H1 (cell line): ENCODE data around the gene NDUFAF8. TPM values are rescaled to one million over a fixed set of nuclear protein-coding genes. Genes with fewer than 3 reads are reported as not detected.

Source experiments
- CTCF ChIA-PET: fragments of 300-600 bp; sonication (Branson Sonifier 250); formaldehyde crosslinking; loops from one replicate; lab custom pipeline; 2021; ENCODE audit not compliant: partially characterized antibody; lab: Charles Lee
- POLR2A ChIA-PET: fragments of 300-600 bp; sonication (Branson Sonifier 250); formaldehyde crosslinking; loops from one replicate; lab custom pipeline; 2021; ENCODE audit warnings: inconsistent platforms; ENCODE audit not compliant: partially characterized antibody; lab: Charles Lee
- DNase-seq, 2 experiments: peaks; one replicate each; pipeline versions ENCODE4 v3.0.0 to v3.0.0-alpha.2; 2010 to 2022; ENCODE audit warnings: low spot score in 2 of 2, low read depth in 1 of 2, mixed read lengths in 1 of 2
- FAIRE-seq: peaks from 2 replicates; lab custom pipeline; 2011; peaks lifted over from hg19 to GRCh38; lab: Jason Lieb, UNC
- H2AFZ ChIP-seq: 2 replicates; pipeline ENCODE4 v1.8.1; 2012; ENCODE audit warnings: low read length, inconsistent platforms
- H2AK5ac ChIP-seq: 2 replicates; pipeline ENCODE4 v1.6.1; 2013; ENCODE audit warnings: low read depth, low read length
- H2BK120ac ChIP-seq: replicated peaks from 2 replicates; pipeline ENCODE3; 2013; ENCODE audit warnings: low read depth, low read length, inconsistent platforms
- H2BK12ac ChIP-seq: 2 replicates; pipeline ENCODE4 v1.6.1; 2013; ENCODE audit warnings: low read depth, low read length
- H2BK15ac ChIP-seq: 2 replicates; pipeline ENCODE4 v1.6.1; 2013; ENCODE audit warnings: low read length
- H2BK20ac ChIP-seq: 2 replicates; pipeline ENCODE4 v1.6.1; 2013; ENCODE audit warnings: low read length
- H2BK5ac ChIP-seq: 2 replicates; pipeline ENCODE4 v1.6.1; 2013; ENCODE audit warnings: low read depth, low read length
- H3K14ac ChIP-seq: 2 replicates; pipeline ENCODE4 v1.6.1; 2013; ENCODE audit warnings: inconsistent platforms; ENCODE audit not compliant: insufficient read length
- H3K18ac ChIP-seq: 2 replicates; pipeline ENCODE4 v1.6.1; 2013; ENCODE audit warnings: low read length; ENCODE audit errors: extremely low read depth
- H3K23ac ChIP-seq: 2 replicates; pipeline ENCODE4 v1.6.1; 2013; ENCODE audit warnings: inconsistent platforms; ENCODE audit not compliant: insufficient read length
- H3K23me2 ChIP-seq: 2 replicates; pipeline ENCODE4 v1.6.1; 2013; ENCODE audit warnings: low read depth, low read length
- H3K27ac ChIP-seq: 2 replicates; pipeline ENCODE4 v1.6.1; 2011; ENCODE audit warnings: low read depth, low read length, inconsistent platforms
- H3K27me3 ChIP-seq, 4 experiments: replicated peaks in 1 of 4; 1 replicate in 1 of 4; 2 replicates in 3 of 4; pipeline versions ENCODE4 v1.6.1 to v1.8.1; 2011 to 2013; ENCODE audit warnings: low read length in 3 of 4, mild to moderate bottlenecking in 3 of 4, inconsistent platforms in 2 of 4, mixed read lengths in 2 of 4, moderate library complexity in 1 of 4; ENCODE audit not compliant: control insufficient read depth in 3 of 4, insufficient read depth in 3 of 4; ENCODE audit errors: extremely low read depth in 1 of 4
- H3K36me3 ChIP-seq, 4 experiments: 2 replicates each; pipeline versions ENCODE4 v1.6.1 to v1.8.1; 2011 to 2013; ENCODE audit warnings: mild to moderate bottlenecking in 4 of 4, low read length in 3 of 4, moderate library complexity in 2 of 4, control low read depth in 1 of 4, inconsistent platforms in 1 of 4; ENCODE audit not compliant: insufficient read depth in 4 of 4, control insufficient read depth in 2 of 4
- H3K4ac ChIP-seq: replicated peaks from 2 replicates; pipeline ENCODE3; 2013; ENCODE audit warnings: low read length, low read depth, mixed read lengths, inconsistent platforms; ENCODE audit not compliant: insufficient read length
- H3K4me1 ChIP-seq, 4 experiments: replicated peaks in 1 of 4; 1 replicate in 1 of 4; 2 replicates in 3 of 4; pipeline versions ENCODE4 v1.6.1 to v1.8.1; 2011 to 2013; ENCODE audit warnings: low read length in 3 of 4, inconsistent platforms in 2 of 4, mixed read lengths in 1 of 4; ENCODE audit not compliant: insufficient read depth in 4 of 4, control insufficient read depth in 3 of 4
- H3K4me2 ChIP-seq, 2 experiments: 2 replicates each; pipeline versions ENCODE4 v1.6.1 to v1.8.1; 2011 to 2013; ENCODE audit warnings: low read depth in 2 of 2, low read length in 2 of 2, control low read depth in 1 of 2, inconsistent platforms in 1 of 2, mild to moderate bottlenecking in 1 of 2; ENCODE audit not compliant: insufficient read depth in 1 of 2
- H3K4me3 ChIP-seq, 4 experiments: fragments of 200-600, 300-600 bp in 1 of 4; sonication (generic), shearing (Covaris generic), sonication (Bioruptor Twin) in 1 of 4; 2 replicates each; pipeline versions ENCODE4 v1.5.1 to v1.8.1; 2011 to 2016; ENCODE audit warnings: low read length in 4 of 4, low read depth in 3 of 4, control low read depth in 2 of 4, inconsistent platforms in 2 of 4, mild to moderate bottlenecking in 2 of 4, mixed read lengths in 1 of 4, moderate library complexity in 1 of 4; ENCODE audit not compliant: insufficient read depth in 2 of 4; ENCODE audit errors: extremely low read depth in 1 of 4
- H3K56ac ChIP-seq: replicated peaks from 2 replicates; pipeline ENCODE3; 2013; ENCODE audit warnings: low read depth, mild to moderate bottlenecking, mixed read lengths, low read length, inconsistent platforms; ENCODE audit not compliant: insufficient read length
- H3K79me1 ChIP-seq: 2 replicates; pipeline ENCODE4 v1.6.1; 2013; ENCODE audit warnings: low read depth, low read length, control low read depth
- H3K79me2 ChIP-seq, 2 experiments: 2 replicates each; pipeline versions ENCODE4 v1.6.1 to v1.8.1; 2012 to 2013; ENCODE audit warnings: low read length in 2 of 2, mild to moderate bottlenecking in 2 of 2, inconsistent platforms in 1 of 2; ENCODE audit not compliant: insufficient read depth in 2 of 2, control insufficient read depth in 1 of 2
- H3K9ac ChIP-seq, 4 experiments: replicated peaks in 1 of 4; 1 replicate in 1 of 4; 2 replicates in 3 of 4; pipeline versions ENCODE4 v1.6.1 to v1.8.1; 2011 to 2013; ENCODE audit warnings: low read depth in 3 of 4, low read length in 3 of 4, control low read depth in 2 of 4, mild to moderate bottlenecking in 2 of 4, moderate library complexity in 2 of 4, inconsistent platforms in 1 of 4; ENCODE audit errors: extremely low read depth in 1 of 4
- H3K9me3 ChIP-seq, 2 experiments: 2 replicates each; pipeline versions ENCODE4 v1.6.1 to v1.8.1; 2012 to 2013; ENCODE audit warnings: mild to moderate bottlenecking in 2 of 2, moderate library complexity in 2 of 2, control low read depth in 1 of 2, inconsistent platforms in 1 of 2, low read depth in 1 of 2, low read length in 1 of 2, mixed read lengths in 1 of 2; ENCODE audit not compliant: insufficient read depth in 2 of 2
- H4K20me1 ChIP-seq, 2 experiments: replicated peaks in 1 of 2; 2 replicates each; pipeline versions ENCODE3 to v1.8.1; 2011 to 2013; ENCODE audit warnings: inconsistent platforms in 2 of 2, low read length in 2 of 2, mild to moderate bottlenecking in 1 of 2; ENCODE audit not compliant: insufficient read depth in 2 of 2, control insufficient read depth in 1 of 2
- H4K5ac ChIP-seq: 2 replicates; pipeline ENCODE4 v1.6.1; 2013; ENCODE audit warnings: low read length, low read depth, mixed read lengths, inconsistent platforms; ENCODE audit not compliant: insufficient read length
- H4K8ac ChIP-seq: 2 replicates; pipeline ENCODE4 v1.8.0; 2013; ENCODE audit warnings: mild to moderate bottlenecking, moderate library complexity, low read length, inconsistent platforms; ENCODE audit not compliant: insufficient read depth; ENCODE audit errors: extremely low read depth
- H4K91ac ChIP-seq: replicated peaks from 2 replicates; pipeline ENCODE3; 2013; ENCODE audit warnings: low read length, mixed read lengths, inconsistent platforms; ENCODE audit not compliant: insufficient read length
- ATF2 ChIP-seq: IDR thresholded peaks from 2 replicates; pipeline ENCODE4 v1.6.1; 2012; ENCODE audit warnings: low read length, inconsistent platforms
- WGBS, 2 experiments: shearing (Covaris generic) in 1 of 2; methylation state at CpG; one replicate each; pipeline versions ENCODE4 v1.1.6 to v1.1.7; 2013 to 2015; ENCODE audit warnings: low lambda C conversion rate in 2 of 2, mixed read lengths in 2 of 2, inconsistent platforms in 1 of 2, low coverage in 1 of 2, missing lambda C conversion rate in 1 of 2; ENCODE audit not compliant: insufficient replicate concordance in 2 of 2, insufficient coverage in 1 of 2, insufficient read length in 1 of 2; ENCODE audit errors: extremely low coverage in 1 of 2, missing lambda C conversion rate in 1 of 2; 5-methylcytosine and 5-hydroxymethylcytosine counted together
- polyA plus RNA-seq, 7 experiments: library from polyadenylated mRNA; depleted of rRNA in 3 of 7; stranded (reverse) in 5 of 7; unstranded in 2 of 7; fragments of >200 nt in 5 of 7; fragments of 200-250 nt in 2 of 7; gene quantifications; 1 replicate in 5 of 7; 2 replicates in 1 of 7; 4 replicates in 1 of 7; pipeline versions ENCODE4 v1.2.1 to v1.2.3, GENCODE V29; 2011 to 2013; ENCODE audit warnings: missing spikeins in 2 of 7, mixed read lengths in 2 of 7
- total RNA-seq: library from RNA; stranded (reverse); fragmentation: NEBNext Ultra II Directional; extraction: Animal tissue kit (Norgen Biotek cat#: 25700); gene quantifications from 2 replicates; pipeline ENCODE4 v1.2.1, GENCODE V29; 2021

The NDUFAF8 gene
- total and polyA plus RNA-seq, 2 of the 8 experiments (the other 6 are each of a cell fraction or from before 2014, with no cell fraction given): 48.9 to 91.1 TPM

GRCh38 chr17:81210466-81210865 lies 28.7 kb upstream of the NDUFAF8 start:
- Histone ChIP-seq H2AK5ac (no peak overlapping the region), H3K18ac (no peak overlapping the region), H3K9me3 (no peaks in the 10 kb centered on the region), H2BK120ac (no peak overlapping the region), H4K8ac (no peak overlapping the region), H3K4me3 (no peak overlapping the region), H3K4me2 (no peak overlapping the region), H3K4me1 (no peaks in the 10 kb centered on the region; a peak in 1 of 7 replicates), H3K79me1 (peaks cover 5% of the 10 kb centered on the region; the same call in 1 of the 2 replicates), H2BK5ac (no peak overlapping the region), H3K79me2 (no peaks in the 10 kb centered on the region; a peak in 2 of 4 replicates), H3K4ac (no peak overlapping the region), H4K5ac (no peak overlapping the region), H3K27me3 (no peaks in the 10 kb centered on the region), H3K27ac (no peak overlapping the region), H3K36me3 (peaks cover 0 to 3% (median 0%) of the 10 kb centered on the region in 4 experiments; a peak in 2 of 8 replicates), H3K23me2 (peaks cover 3% of the 10 kb centered on the region; the same call in 1 of the 2 replicates), H2BK12ac (no peak overlapping the region), H3K9ac (no peak overlapping the region), H2BK15ac (no peak overlapping the region), H3K14ac (no peak overlapping the region), H2AFZ (no peak overlapping the region), H4K91ac (no peak overlapping the region), H3K56ac (no peak overlapping the region), H3K23ac (no peak overlapping the region), H4K20me1 (peaks cover 3 to 10% of the 10 kb centered on the region in 2 experiments), H2BK20ac (no peak overlapping the region)
- no peak for TF ChIP-seq ATF2
- DNase-seq (no peak), FAIRE-seq (no peak)
- 86% methylated on average over 10 of the region's 10 CpGs; no CpG with 5 or more reads in 1 of the 2 experiments for WGBS, 2 experiments
- ChIA-PET POLR2A (no interaction called here), CTCF (interaction anchor here (0.7 to 2.9 kb wide), 8 partner anchors 10 to 327 kb away, joined by 3 to 16 read pairs (median 3); no protein-coding TSS in a partner anchor)
